SK-N-SH (cell line): ENCODE measurements around the gene MAP3K1. TPM values are rescaled to one million over a fixed set of nuclear protein-coding genes. Genes with fewer than 3 reads are reported as not detected.
A peak's percentile ranks its signal among the peaks of the same experiment; 100 is the strongest.

Source experiments
- CTCF ChIA-PET: fragments of 300-600, 350-600 bp; formaldehyde crosslinking; extraction: SDS; loops from one replicate; lab custom pipeline; 2021; lab: Yijun Ruan, JAX
- POLR2A ChIA-PET: fragments of 350-600 bp; sonication (Branson Sonifier 250); formaldehyde crosslinking; extraction: SDS; loops from one replicate; lab custom pipeline; 2020; ENCODE audit warnings: antibody characterized with exemption, inconsistent platforms; lab: Yijun Ruan, JAX
- DNase-seq: peaks from one replicate; pipeline ENCODE4 v3.0.0; 2012
- H2AFZ ChIP-seq: fragments of 200-600 bp; sonication (generic); 2 replicates; pipeline ENCODE4 v1.8.1; 2016; ENCODE audit warnings: antibody characterized with exemption, mild to moderate bottlenecking, low read depth
- H3F3A ChIP-seq: fragments of 200-600 bp; sonication (generic); replicated peaks from 2 replicates; pipeline ENCODE3; 2016; ENCODE audit warnings: antibody characterized with exemption, mild to moderate bottlenecking; ENCODE audit not compliant: insufficient read depth
- H3K27ac ChIP-seq, 2 experiments: fragments of 200-500 bp in 1 of 2; fragments of 200-600 bp in 1 of 2; sonication (Bioruptor generic) in 1 of 2; sonication (generic), shearing (Covaris generic) in 1 of 2; 2 replicates each; pipeline versions ENCODE4 v1.5.1 to v1.6.1; 2014 to 2016; ENCODE audit warnings: low read depth in 2 of 2, inconsistent platforms in 1 of 2, low read length in 1 of 2, mild to moderate bottlenecking in 1 of 2, mixed read lengths in 1 of 2
- H3K27me3 ChIP-seq: fragments of 200-600 bp; sonication (generic), shearing (Covaris generic); 2 replicates; pipeline ENCODE4 v1.6.1; 2016; ENCODE audit warnings: mixed run types; ENCODE audit not compliant: insufficient read depth
- H3K36me3 ChIP-seq, 2 experiments: fragments of 200-500 bp in 1 of 2; fragments of 200-600 bp in 1 of 2; sonication (Bioruptor generic) in 1 of 2; sonication (generic) in 1 of 2; replicated peaks in 1 of 2; 2 replicates each; pipeline versions ENCODE3 to v1.5.1; 2014 to 2016; ENCODE audit warnings: low read length in 1 of 2, mild to moderate bottlenecking in 1 of 2; ENCODE audit not compliant: insufficient read depth in 2 of 2, control insufficient read depth in 1 of 2
- H3K4me1 ChIP-seq, 2 experiments: fragments of 200-500 bp in 1 of 2; fragments of 200-600 bp in 1 of 2; sonication (Bioruptor generic) in 1 of 2; sonication (generic), shearing (Covaris generic) in 1 of 2; 2 replicates each; pipeline versions ENCODE4 v1.5.1 to v1.6.1; 2014 to 2016; ENCODE audit warnings: low read depth in 1 of 2, low read length in 1 of 2, mixed run types in 1 of 2; ENCODE audit not compliant: insufficient read depth in 2 of 2, control insufficient read depth in 1 of 2
- H3K4me2 ChIP-seq: fragments of 200-600 bp; sonication (generic), shearing (Covaris generic); 2 replicates; pipeline ENCODE4 v1.6.1; 2017; ENCODE audit warnings: mixed run types
- H3K4me3 ChIP-seq, 2 experiments: fragments of 200-500 bp in 1 of 2; fragments of 200-600 bp in 1 of 2; sonication (Bioruptor generic) in 1 of 2; sonication (generic), shearing (Covaris generic) in 1 of 2; 2 replicates each; pipeline versions ENCODE4 v1.5.1 to v1.8.1; 2014 to 2016; ENCODE audit warnings: low read depth in 2 of 2, inconsistent platforms in 1 of 2, low read length in 1 of 2, mild to moderate bottlenecking in 1 of 2, mixed read lengths in 1 of 2, moderate library complexity in 1 of 2
- H3K79me2 ChIP-seq: fragments of 200-600 bp; sonication (generic); 2 replicates; pipeline ENCODE4 v1.8.1; 2017; ENCODE audit warnings: mild to moderate bottlenecking; ENCODE audit not compliant: insufficient read depth
- H3K9ac ChIP-seq: fragments of 200-600 bp; sonication (generic); 2 replicates; pipeline ENCODE4 v1.6.1; 2017; ENCODE audit warnings: mixed run types
- H3K9me2 ChIP-seq: fragments of 200-600 bp; sonication (generic); 2 replicates; pipeline ENCODE4 v1.6.1; 2017; ENCODE audit warnings: mixed run types
- H3K9me3 ChIP-seq: fragments of 200-600 bp; sonication (generic); 2 replicates; pipeline ENCODE4 v1.6.1; 2017; ENCODE audit warnings: mixed run types, mild to moderate bottlenecking, moderate library complexity
- H4K20me1 ChIP-seq: fragments of 200-600 bp; sonication (generic); 2 replicates; pipeline ENCODE4 v1.6.1; 2017; ENCODE audit warnings: mild to moderate bottlenecking, mixed run types; ENCODE audit not compliant: insufficient read depth
- CTCF ChIP-seq: fragments of 200-600 bp; sonication (generic); IDR thresholded peaks from 2 replicates; pipeline ENCODE4 v1.6.1; 2017; ENCODE audit warnings: antibody characterized with exemption, mild to moderate bottlenecking, moderate library complexity
- ELF1 ChIP-seq: IDR thresholded peaks from 2 replicates; pipeline ENCODE4 v1.4.0; 2012
- MAX ChIP-seq: IDR thresholded peaks from 2 replicates; pipeline ENCODE4 v1.4.0; 2012; ENCODE audit warnings: low read depth
- PBX3 ChIP-seq: IDR thresholded peaks from 2 replicates; pipeline ENCODE4; 2012
- RAD21 ChIP-seq: IDR thresholded peaks from 2 replicates; pipeline ENCODE4 v1.6.1; 2012; ENCODE audit warnings: mild to moderate bottlenecking, low read length
- SIN3A ChIP-seq: IDR thresholded peaks from 2 replicates; pipeline ENCODE4 v1.6.1; 2012; ENCODE audit warnings: low read depth, mild to moderate bottlenecking, low read length, moderate library complexity, borderline replicate concordance
- SMC3 ChIP-seq: IDR thresholded peaks from 2 replicates; pipeline ENCODE4 v1.6.1; 2012; ENCODE audit warnings: low read depth, low read length, improper control_type of control experiment
- TCF12 ChIP-seq: IDR thresholded peaks from 2 replicates; pipeline ENCODE4 v1.4.0; 2012
- ZBTB33 ChIP-seq: IDR thresholded peaks from 2 replicates; pipeline ENCODE4 v1.4.0; 2012; ENCODE audit warnings: low read depth, borderline replicate concordance
- WGBS: methylation state at CpG from one replicate; pipeline ENCODE4 v1.1.6; 2017; ENCODE audit warnings: low lambda C conversion rate; 5-methylcytosine and 5-hydroxymethylcytosine counted together
- polyA plus RNA-seq, 3 experiments: library from polyadenylated mRNA; depleted of rRNA; stranded (reverse); fragments of >200 nt; gene quantifications; 2 replicates each; pipeline ENCODE4 v1.2.3, GENCODE V29; 2012

Gene MAP3K1
- polyA plus RNA-seq, 1 of the 3 experiments (the other 2 are of a cell fraction), result 2.2 TPM

- ChIA-PET POLR2A (interaction anchor here (0.6 to 2.3 kb wide), 8 partner anchors 24 to 544 kb away, joined by 3 to 6 read pairs (median 4); no protein-coding TSS in a partner anchor), CTCF (interaction anchor here (0.6 to 2.8 kb wide), 6 partner anchors 317 to 728 kb away, joined by 3 to 14 read pairs (median 3); no protein-coding TSS in a partner anchor)
- H3K27me3 ChIP-seq, result no peaks in the 10 kb centered on the region
- peak overlapping the region; percentile 80 for H3K4me2 ChIP-seq
- peaks cover 13% of the 10 kb centered on the region for H3F3A ChIP-seq
- no peaks in the 10 kb centered on the region for H3K9me2 ChIP-seq
- TF ChIP-seq RAD21, result peak; percentile 37; the same call in 1 of the 2 replicates
- no peak for TF ChIP-seq ZBTB33
- H3K9ac ChIP-seq, result peak overlapping the region; percentile 73; the same call in 1 of the 2 replicates
- no peaks in the 10 kb centered on the region for H3K9me3 ChIP-seq
- H3K4me3 ChIP-seq, result peak overlapping the region; percentile 91 to 93
- WGBS, result 9% methylated on average over 23 of the region's 31 CpGs
- peak; percentile 71 for DNase-seq
- H3K4me1 ChIP-seq, result peaks cover 2 to 14% of the 10 kb centered on the region in 2 experiments; a peak in 3 of 4 replicates
- no peaks in the 10 kb centered on the region for H4K20me1 ChIP-seq
- peak overlapping the region; percentile 29 to 97; a peak in 3 of 4 replicates for H3K27ac ChIP-seq
- no peaks in the 10 kb centered on the region for H3K36me3 ChIP-seq
- H3K79me2 ChIP-seq, result peaks cover 37% of the 10 kb centered on the region
- H2AFZ ChIP-seq, result peak overlapping the region; percentile 90
Observed at GRCh38 chr5:56814361-56814962, 887 bp upstream of the MAP3K1 start.

- Histone ChIP-seq H3K79me2 (peaks cover 52% of the 10 kb centered on the region), H2AFZ (peak overlapping the region; percentile 43; the same call in 1 of the 2 replicates), H3K4me3 (peak overlapping the region; percentile 91 to 93), H3K4me2 (peak overlapping the region; percentile 80), H3K9me3 (no peaks in the 10 kb centered on the region), H4K20me1 (no peaks in the 10 kb centered on the region), H3K9ac (peak overlapping the region; percentile 73), H3K9me2 (no peaks in the 10 kb centered on the region), H3K27me3 (no peaks in the 10 kb centered on the region), H3K4me1 (peaks cover 6 to 16% of the 10 kb centered on the region in 2 experiments; a peak in 3 of 4 replicates), H3K27ac (peak overlapping the region; percentile 77 to 96), H3F3A (peaks cover 16% of the 10 kb centered on the region), H3K36me3 (peaks cover 0 to 5% of the 10 kb centered on the region in 2 experiments)
- peak; percentile 62 for DNase-seq
- POLR2A ChIA-PET, result interaction anchor here (0.7 to 1.6 kb wide), 3 partner anchors 25 to 336 kb away, joined by 3 to 6 read pairs (median 3); no protein-coding TSS in a partner anchor
- TF ChIP-seq SMC3 (no peak), PBX3 (no peak), TCF12 (no peak), ELF1 (no peak), SIN3A (no peak), MAX (no peak), CTCF (no peak)
- under 1% methylated on average over 43 of the region's 116 CpGs for WGBS
- CTCF ChIA-PET, result no interaction called here
Observed at GRCh38 chr5:56815658-56816545, 553 bp downstream of the MAP3K1 start.
